GM12872 (cell line): ENCODE measurements around the gene SLC2A10.

Source experiments
- TF ChIP-seq, protein P1 (sequence below): IDR thresholded peaks from 3 replicates; pipeline ENCODE4 v1.5.1; 2011; ENCODE audit warnings: low read depth, mild to moderate bottlenecking, low read length, moderate library complexity; ENCODE audit not compliant: insufficient read depth

Gene SLC2A10

DNA sequence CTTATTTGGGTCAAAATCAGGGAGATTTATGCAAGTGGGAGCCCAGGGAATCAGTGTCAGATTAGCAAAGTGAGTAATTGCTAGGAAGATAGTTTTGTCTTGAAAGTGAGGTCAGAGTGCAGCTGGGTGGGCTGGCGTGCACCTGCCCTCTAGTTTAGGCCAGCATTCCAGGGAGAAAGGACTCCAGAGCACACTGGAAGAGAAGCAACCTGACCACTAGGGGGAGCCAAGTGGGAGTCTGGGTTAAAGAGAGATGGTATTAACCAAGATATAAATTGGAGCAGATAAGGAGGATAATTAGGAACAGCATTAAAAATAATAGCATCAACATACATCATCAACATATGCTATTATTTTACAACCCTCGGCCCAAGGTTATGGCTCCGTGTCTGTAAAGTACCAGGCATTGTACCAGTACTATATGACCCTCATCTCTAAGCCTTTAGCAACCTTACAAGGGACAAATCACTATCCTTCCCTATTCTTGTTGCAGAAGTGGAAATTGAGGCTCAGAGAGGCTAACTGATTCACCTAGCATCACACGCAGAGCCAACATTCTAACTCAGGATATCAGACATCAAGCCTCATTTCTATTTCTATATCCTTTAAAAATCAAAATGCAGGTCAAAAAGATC is 57.8 kb downstream of the SLC2A10 start:
- TF ChIP-seq, protein P1, sequence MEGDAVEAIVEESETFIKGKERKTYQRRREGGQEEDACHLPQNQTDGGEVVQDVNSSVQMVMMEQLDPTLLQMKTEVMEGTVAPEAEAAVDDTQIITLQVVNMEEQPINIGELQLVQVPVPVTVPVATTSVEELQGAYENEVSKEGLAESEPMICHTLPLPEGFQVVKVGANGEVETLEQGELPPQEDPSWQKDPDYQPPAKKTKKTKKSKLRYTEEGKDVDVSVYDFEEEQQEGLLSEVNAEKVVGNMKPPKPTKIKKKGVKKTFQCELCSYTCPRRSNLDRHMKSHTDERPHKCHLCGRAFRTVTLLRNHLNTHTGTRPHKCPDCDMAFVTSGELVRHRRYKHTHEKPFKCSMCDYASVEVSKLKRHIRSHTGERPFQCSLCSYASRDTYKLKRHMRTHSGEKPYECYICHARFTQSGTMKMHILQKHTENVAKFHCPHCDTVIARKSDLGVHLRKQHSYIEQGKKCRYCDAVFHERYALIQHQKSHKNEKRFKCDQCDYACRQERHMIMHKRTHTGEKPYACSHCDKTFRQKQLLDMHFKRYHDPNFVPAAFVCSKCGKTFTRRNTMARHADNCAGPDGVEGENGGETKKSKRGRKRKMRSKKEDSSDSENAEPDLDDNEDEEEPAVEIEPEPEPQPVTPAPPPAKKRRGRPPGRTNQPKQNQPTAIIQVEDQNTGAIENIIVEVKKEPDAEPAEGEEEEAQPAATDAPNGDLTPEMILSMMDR, result peak; percentile 79

DNA sequence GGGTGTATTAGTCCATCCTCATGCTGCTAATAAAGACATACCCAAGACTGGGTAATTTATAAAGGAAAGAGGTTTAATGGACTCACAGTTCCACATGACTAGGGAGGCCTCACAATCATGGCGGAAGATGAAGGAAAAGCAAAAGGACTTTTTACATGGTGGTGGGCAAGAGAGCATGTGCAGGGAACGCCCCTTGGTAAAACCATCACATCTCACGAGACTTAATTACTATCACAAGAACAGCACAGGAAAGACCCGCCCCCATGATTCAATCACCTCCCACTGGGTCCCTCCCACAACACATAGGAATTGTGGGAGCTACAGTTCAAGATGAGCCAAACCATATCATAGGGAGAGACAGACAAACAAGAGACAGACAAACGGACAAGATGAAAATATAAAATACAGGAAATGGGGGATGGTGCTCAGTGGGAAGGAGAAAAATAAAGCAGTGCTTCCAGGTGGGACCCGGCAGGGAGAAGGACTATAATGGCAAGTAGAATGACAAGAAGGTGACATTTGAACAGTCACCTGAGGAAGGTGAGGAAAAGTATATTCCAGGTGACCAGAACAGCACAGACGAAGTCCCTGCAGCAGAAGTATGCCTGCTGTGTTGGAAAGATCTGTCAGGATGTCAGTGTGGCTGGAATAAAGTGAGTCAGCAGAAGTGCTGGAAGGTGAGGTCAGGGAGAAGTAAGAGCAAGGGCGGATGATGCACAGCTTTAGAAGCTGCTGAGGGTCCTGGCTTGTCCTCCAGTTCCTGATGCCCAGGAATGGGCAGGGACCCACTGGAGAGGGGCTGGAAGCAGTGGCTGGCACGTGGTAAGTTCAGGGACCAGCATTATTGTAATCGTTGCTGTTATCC is 61.1 kb downstream of the SLC2A10 start:
- TF ChIP-seq, protein P1, result no peak

DNA sequence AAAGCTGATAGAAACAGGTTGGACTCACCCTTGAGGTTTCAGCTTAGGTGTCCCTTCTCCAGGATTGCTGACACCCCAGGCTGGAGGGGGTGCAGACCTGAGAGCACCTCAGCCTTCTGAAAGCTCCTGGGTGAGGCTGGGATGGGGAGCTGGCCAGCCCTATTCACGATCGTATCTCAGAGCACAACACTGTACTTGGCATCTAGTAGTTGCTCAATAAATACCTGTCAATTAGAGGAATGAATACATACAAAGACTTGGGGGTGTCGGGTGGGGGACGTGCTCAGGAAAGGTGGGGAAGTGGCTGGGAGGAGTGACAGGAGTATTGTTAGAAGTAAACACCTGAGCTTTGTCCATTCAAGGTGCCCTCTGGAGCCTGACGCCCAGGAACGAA is 61.7 kb downstream of the SLC2A10 start:
- TF ChIP-seq, protein P1, result no peak

DNA sequence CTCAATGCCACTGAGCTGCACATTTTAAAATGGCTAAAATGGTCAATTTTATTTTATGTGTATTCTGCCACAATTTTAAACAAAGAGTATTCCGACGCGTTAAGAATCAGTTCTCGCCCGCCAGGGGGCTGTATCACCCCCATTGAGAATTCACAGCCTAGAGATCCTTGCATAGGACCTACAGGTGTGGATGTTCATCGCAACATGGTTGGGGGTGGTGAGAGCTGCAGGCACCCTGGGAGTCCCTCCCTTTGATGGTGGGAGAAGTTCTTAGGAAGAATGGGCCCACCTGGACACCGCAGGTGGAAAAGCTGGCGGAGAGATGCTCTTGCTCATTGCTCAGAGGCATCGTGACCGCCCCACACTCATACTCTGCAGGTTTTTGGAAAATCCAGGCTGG is 63.5 kb downstream of the SLC2A10 start:
- TF ChIP-seq, protein P1, result no peak

DNA sequence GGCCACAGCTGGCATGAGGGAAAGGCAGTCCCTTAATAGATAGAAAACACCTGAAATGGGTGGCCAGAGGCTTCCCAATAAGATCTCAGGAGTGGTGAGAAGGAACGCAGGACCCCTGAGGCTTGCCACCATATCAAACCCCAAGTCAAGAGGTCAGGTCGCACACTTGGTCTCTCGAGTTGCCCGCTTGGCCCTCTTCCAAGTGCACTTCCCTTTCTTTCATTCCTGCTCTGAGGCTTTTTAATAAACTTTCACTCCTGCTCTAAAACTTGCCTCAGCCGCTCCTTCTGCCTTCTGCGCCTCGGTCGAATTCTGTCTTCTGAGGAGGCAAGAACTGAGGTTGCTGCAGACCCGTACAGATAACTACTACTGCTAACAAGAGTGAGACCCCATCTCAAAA is 64.2 kb downstream of the SLC2A10 start:
- TF ChIP-seq, protein P1, result no peak

DNA sequence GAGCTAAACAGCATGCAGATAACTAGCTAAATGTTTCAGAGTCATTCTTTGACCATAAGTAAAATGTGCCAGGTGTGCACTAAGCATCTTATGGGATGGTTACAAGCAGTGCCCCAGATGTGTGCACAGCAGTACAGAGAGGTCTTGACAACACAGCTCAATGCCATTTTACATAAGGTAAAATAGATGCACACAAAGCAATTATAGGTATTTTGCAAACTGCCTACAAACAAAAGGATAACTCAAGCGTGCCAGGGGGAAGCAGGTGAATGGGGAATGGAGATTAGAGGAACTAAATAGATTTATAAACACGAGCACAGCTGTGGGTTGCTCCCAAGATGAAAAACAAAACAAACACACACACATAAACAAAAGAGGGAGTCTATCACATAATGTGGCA is 64.8 kb downstream of the SLC2A10 start:
- TF ChIP-seq, protein P1, result no peak

DNA sequence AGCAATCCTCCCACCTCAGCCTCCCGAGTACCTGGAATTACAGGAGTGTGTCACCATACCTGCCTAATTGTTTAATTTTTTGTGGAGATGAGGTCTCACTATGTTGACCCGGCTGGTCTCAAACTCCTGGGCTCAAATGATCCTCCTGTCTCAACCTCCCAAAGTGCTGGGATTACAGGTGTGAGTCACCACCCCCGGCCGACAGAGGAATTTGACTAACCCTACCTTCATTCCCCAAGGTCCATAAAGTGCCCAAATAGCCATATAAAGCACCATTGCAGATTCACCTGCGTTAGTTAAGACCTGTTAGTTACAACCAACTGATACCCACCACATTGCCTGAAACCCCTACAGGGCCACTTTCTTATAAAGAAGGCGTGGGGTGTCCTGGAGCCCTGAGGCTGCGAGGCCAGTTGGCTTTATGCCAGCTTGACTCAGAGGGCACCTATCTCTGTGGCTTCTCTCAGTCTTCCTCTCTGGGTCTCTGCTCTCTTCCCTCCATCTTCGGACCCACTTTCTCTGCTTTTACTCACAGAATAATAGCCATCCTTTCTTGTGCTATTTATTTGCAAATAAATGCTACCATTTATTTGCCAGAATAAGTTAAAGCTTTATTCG is 65.6 kb downstream of the SLC2A10 start:
- TF ChIP-seq, protein P1, result no peak
